HUDEP-2 (cell line): ENCODE results near the gene TNS4.

Experiments
- DNase-seq, 76 experiments: peaks; one replicate each; lab custom pipeline; 2025; ENCODE audit not compliant: unreplicated experiment in 76 of 76; lab: John Stamatoyannopoulos, UW

Gene TNS4

GRCh38 chr17:40517286-40517662, 15.9 kb upstream of the TNS4 start:
- no peak for DNase-seq

GRCh38 chr17:40516581-40517285, 15.3 kb upstream of the TNS4 start:
- peak in 46 of 76 experiments; percentile 2 to 74 (median 38) for DNase-seq

- DNase-seq, result no peak
Observed at GRCh38 chr17:40515491-40516041, 14.1 kb upstream of the TNS4 start.

GRCh38 chr17:40515011-40515410, 13.6 kb upstream of the TNS4 start:
- DNase-seq, result no peak

- DNase-seq, result no peak
Observed at GRCh38 chr17:40514013-40514875, 12.8 kb upstream of the TNS4 start.

GRCh38 chr17:40511667-40512220, 10.3 kb upstream of the TNS4 start:
- no peak for DNase-seq

GRCh38 chr17:40511136-40511535, 9.7 kb upstream of the TNS4 start:
- DNase-seq, result no peak

- DNase-seq, result no peak
Observed at GRCh38 chr17:40510328-40510648, 8.9 kb upstream of the TNS4 start.

- no peak for DNase-seq
Observed at GRCh38 chr17:40509626-40510327, 8.4 kb upstream of the TNS4 start.

GRCh38 chr17:40506786-40507185, 5.4 kb upstream of the TNS4 start:
- DNase-seq, result no peak

GRCh38 chr17:40503154-40503553, 1.7 kb upstream of the TNS4 start:
- DNase-seq, result no peak

GRCh38 chr17:40502716-40503115, 1.3 kb upstream of the TNS4 start:
- no peak for DNase-seq

GRCh38 chr17:40500709-40501108, 714 bp downstream of the TNS4 start:
- no peak for DNase-seq

GRCh38 chr17:40500190-40500589, 1.2 kb downstream of the TNS4 start:
- no peak for DNase-seq

- DNase-seq, result no peak
Observed at GRCh38 chr17:40499551-40500189, 1.8 kb downstream of the TNS4 start.

GRCh38 chr17:40498281-40499084, 2.9 kb downstream of the TNS4 start:
- DNase-seq, result no peak

GRCh38 chr17:40497695-40498094, 3.7 kb downstream of the TNS4 start:
- DNase-seq, result no peak

GRCh38 chr17:40496634-40497420, 4.6 kb downstream of the TNS4 start:
- no peak for DNase-seq

- no peak for DNase-seq
Observed at GRCh38 chr17:40496170-40496569, 5.3 kb downstream of the TNS4 start.
